Trophoblast cell (in vitro differentiated cells and primary cell): ENCODE measurements around the gene GRK4.
"Not testable (repeated sequence)": the region's sequence is repeated elsewhere in the genome, so short reads cannot be mapped to it uniquely, and the experiment has no call there.

Source experiments
- DNase-seq, 2 donors: peaks; one replicate each; pipeline ENCODE4 v3.0.0-alpha.2; 2016
- H2AFZ ChIP-seq: 2 replicates; pipeline ENCODE4 v1.6.1; 2013; ENCODE audit warnings: low read length, moderate library complexity, mild to moderate bottlenecking; ENCODE audit not compliant: insufficient read depth, poor library complexity
- H2AK5ac ChIP-seq: 2 replicates; pipeline ENCODE4 v1.6.1; 2013; ENCODE audit warnings: mild to moderate bottlenecking, low read length
- H2BK120ac ChIP-seq: 2 replicates; pipeline ENCODE4 v1.6.1; 2013; ENCODE audit warnings: low read length, mild to moderate bottlenecking, moderate library complexity; ENCODE audit not compliant: insufficient read depth, poor library complexity
- H2BK12ac ChIP-seq: 2 replicates; pipeline ENCODE4 v1.6.1; 2013; ENCODE audit warnings: mild to moderate bottlenecking, low read length, moderate library complexity
- H2BK5ac ChIP-seq: 2 replicates; pipeline ENCODE4 v1.6.1; 2013; ENCODE audit warnings: low read length, low read depth, moderate library complexity, mild to moderate bottlenecking; ENCODE audit not compliant: poor library complexity
- H3K14ac ChIP-seq: 2 replicates; pipeline ENCODE4 v1.6.1; 2013; ENCODE audit warnings: mild to moderate bottlenecking, low read length
- H3K18ac ChIP-seq: 2 replicates; pipeline ENCODE4 v1.6.1; 2013; ENCODE audit warnings: mild to moderate bottlenecking, low read length
- H3K23ac ChIP-seq: 2 replicates; pipeline ENCODE4 v1.6.1; 2013; ENCODE audit warnings: low read length
- H3K27ac ChIP-seq: 2 replicates; pipeline ENCODE4 v1.5.1; 2013; ENCODE audit warnings: low read depth, mild to moderate bottlenecking, inconsistent platforms, low read length, moderate library complexity
- H3K27me3 ChIP-seq: 2 replicates; pipeline ENCODE4 v1.6.1; 2013; ENCODE audit warnings: inconsistent platforms, mild to moderate bottlenecking, low read length, moderate library complexity; ENCODE audit not compliant: insufficient read depth
- H3K36me3 ChIP-seq, 2 experiments: 1 replicate in 1 of 2; 2 replicates in 1 of 2; pipeline ENCODE4 v1.6.1; 2013; ENCODE audit warnings: low read length in 2 of 2, mild to moderate bottlenecking in 2 of 2, moderate library complexity in 1 of 2; ENCODE audit not compliant: insufficient read depth in 2 of 2, control insufficient read depth in 1 of 2
- H3K4ac ChIP-seq: 2 replicates; pipeline ENCODE4 v1.6.1; 2013; ENCODE audit warnings: low read depth, mild to moderate bottlenecking, low read length, moderate library complexity
- H3K4me1 ChIP-seq, 2 experiments: 1 replicate in 1 of 2; 2 replicates in 1 of 2; pipeline ENCODE4 v1.6.1; 2013; ENCODE audit warnings: low read length in 2 of 2, mild to moderate bottlenecking in 2 of 2, moderate library complexity in 1 of 2; ENCODE audit not compliant: insufficient read depth in 2 of 2, control insufficient read depth in 1 of 2
- H3K4me2 ChIP-seq: 2 replicates; pipeline ENCODE4 v1.6.1; 2013; ENCODE audit warnings: inconsistent platforms, mild to moderate bottlenecking, low read length, moderate library complexity
- H3K4me3 ChIP-seq: 2 replicates; pipeline ENCODE4 v1.5.1; 2013; ENCODE audit warnings: mild to moderate bottlenecking, low read depth, low read length, inconsistent platforms
- H3K79me1 ChIP-seq: one replicate; pipeline ENCODE4 v1.6.1; 2013; ENCODE audit warnings: low read length
- H3K79me2 ChIP-seq: 2 replicates; pipeline ENCODE4 v1.6.1; 2013; ENCODE audit warnings: low read length, mild to moderate bottlenecking; ENCODE audit not compliant: control insufficient read depth, insufficient read depth, poor library complexity
- H3K9ac ChIP-seq: 2 replicates; pipeline ENCODE4 v1.6.1; 2013; ENCODE audit warnings: mild to moderate bottlenecking, low read length
- H3K9me3 ChIP-seq: 2 replicates; pipeline ENCODE4 v1.6.1; 2013; ENCODE audit warnings: low read depth, mild to moderate bottlenecking, control low read depth, inconsistent platforms, low read length; ENCODE audit not compliant: insufficient read depth
- H4K12ac ChIP-seq: 2 replicates; pipeline ENCODE4 v1.6.1; 2013; ENCODE audit warnings: low read depth, mild to moderate bottlenecking, low read length, moderate library complexity
- H4K8ac ChIP-seq: 2 replicates; pipeline ENCODE4 v1.6.1; 2013; ENCODE audit warnings: low read depth, mild to moderate bottlenecking, low read length, moderate library complexity
- H4K91ac ChIP-seq: one replicate; pipeline ENCODE4 v1.6.1; 2013; ENCODE audit warnings: low read depth, mild to moderate bottlenecking, low read length, moderate library complexity
- WGBS: extraction: QIAGEN DNeasy Blood & Tissue Kit; methylation state at CpG from one replicate; pipeline ENCODE4 v1.1.7; 2013; ENCODE audit warnings: missing lambda C conversion rate; ENCODE audit not compliant: insufficient read length, insufficient coverage; ENCODE audit errors: extremely low coverage; 5-methylcytosine and 5-hydroxymethylcytosine counted together

GRK4 gene

DNA sequence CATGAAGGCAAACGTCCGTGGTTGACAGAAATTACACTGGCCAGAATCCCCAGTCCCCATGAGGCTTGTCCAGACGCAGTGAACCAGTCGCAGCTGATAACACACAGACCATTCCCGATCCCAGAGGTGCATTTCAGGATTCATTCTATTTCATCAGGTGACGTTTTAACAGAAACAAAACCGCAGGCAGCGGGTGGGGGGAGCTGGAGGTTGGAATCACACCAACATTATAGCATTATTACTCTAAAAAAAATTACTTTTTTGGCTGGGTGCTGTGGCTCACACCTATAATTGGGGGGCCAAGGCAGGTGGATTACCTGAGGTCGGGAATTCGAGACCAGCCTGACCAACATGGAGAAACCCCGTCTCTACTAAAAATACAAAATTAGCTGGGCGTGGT is 25.4 kb upstream of the GRK4 start:
- DNase-seq = no peak
- no peak overlapping the region for H3K23ac ChIP-seq
- no peak overlapping the region for H3K4ac ChIP-seq
- no peak overlapping the region for H3K27ac ChIP-seq
- H2BK12ac ChIP-seq = no peak overlapping the region
- H3K79me1 ChIP-seq = peaks cover 4% of the 10 kb centered on the region
- peaks cover 12 to 18% of the 10 kb centered on the region in 2 experiments for H3K4me1 ChIP-seq
- H3K79me2 ChIP-seq = peaks cover 7% of the 10 kb centered on the region
- WGBS = no CpG with 5 or more reads among the region's 12 CpGs
- no peak overlapping the region for H4K91ac ChIP-seq
- H3K9me3 ChIP-seq = peaks cover 2% of the 10 kb centered on the region
- peaks cover 54 to 59% of the 10 kb centered on the region in 2 experiments for H3K36me3 ChIP-seq
- no peaks in the 10 kb centered on the region for H3K27me3 ChIP-seq
- no peak overlapping the region for H2BK120ac ChIP-seq
- no peak overlapping the region for H3K14ac ChIP-seq
- H3K9ac ChIP-seq = no peak overlapping the region
- no peak overlapping the region for H4K8ac ChIP-seq
- no peak overlapping the region for H3K4me3 ChIP-seq
- H3K18ac ChIP-seq = no peak overlapping the region
- H2AK5ac ChIP-seq = no peak overlapping the region
- no peak overlapping the region for H3K4me2 ChIP-seq
- no peak overlapping the region for H2BK5ac ChIP-seq
- H2AFZ ChIP-seq = no peak overlapping the region
- no peak overlapping the region for H4K12ac ChIP-seq

DNA sequence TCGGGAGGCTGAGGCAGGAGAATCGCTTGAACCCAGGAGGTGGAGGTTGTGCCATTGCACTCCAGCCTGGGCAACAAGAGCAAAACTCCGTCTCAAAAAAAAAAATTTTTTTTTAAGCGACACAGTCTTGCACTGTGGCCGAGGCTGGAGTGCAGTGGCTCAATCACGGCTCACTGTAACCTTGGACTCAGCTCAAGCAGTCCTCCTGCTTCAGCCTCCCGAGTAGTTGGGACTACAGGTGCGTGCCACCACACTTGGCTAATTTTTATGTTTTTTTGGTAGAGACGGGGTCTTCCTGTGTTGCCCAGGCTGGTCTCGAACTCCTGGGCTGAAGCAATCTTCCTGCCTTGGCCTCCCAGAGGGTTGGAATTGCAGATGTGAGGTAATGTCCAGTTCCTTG is 25.0 kb upstream of the GRK4 start:
- H3K18ac ChIP-seq, H4K91ac ChIP-seq, H3K79me2 ChIP-seq, H3K27me3 ChIP-seq, H3K9me3 ChIP-seq, H3K79me1 ChIP-seq, H3K4me3 ChIP-seq, H3K4me2 ChIP-seq, H2BK12ac ChIP-seq, H3K23ac ChIP-seq, H2BK5ac ChIP-seq, H3K14ac ChIP-seq, H2AK5ac ChIP-seq, H4K8ac ChIP-seq, H4K12ac ChIP-seq, H3K4ac ChIP-seq, H3K9ac ChIP-seq, H2BK120ac ChIP-seq, H3K27ac ChIP-seq, DNase-seq, H2AFZ ChIP-seq: not testable (repeated sequence)
- Histone ChIP-seq H3K4me1 (peaks cover 9 to 14% of the 10 kb centered on the region in 2 experiments), H3K36me3 (peaks cover 59 to 61% of the 10 kb centered on the region in 2 experiments)
- no CpG with 5 or more reads among the region's 10 CpGs for WGBS

GRCh38 chr4:2938906-2939305 is 24.5 kb upstream of the GRK4 start:
- Histone ChIP-seq H3K18ac (no peak overlapping the region), H3K27ac (no peak overlapping the region), H3K4ac (no peak overlapping the region), H3K9me3 (peaks cover 2% of the 10 kb centered on the region), H3K36me3 (peaks cover 62 to 64% of the 10 kb centered on the region in 2 experiments), H2BK120ac (no peak overlapping the region), H3K79me1 (peaks cover 4% of the 10 kb centered on the region), H3K14ac (no peak overlapping the region), H3K23ac (no peak overlapping the region), H3K4me3 (no peak overlapping the region), H3K79me2 (peaks cover 5% of the 10 kb centered on the region), H2AK5ac (no peak overlapping the region), H3K9ac (no peak overlapping the region), H3K27me3 (no peaks in the 10 kb centered on the region), H4K8ac (no peak overlapping the region), H4K91ac (no peak overlapping the region), H2AFZ (no peak overlapping the region), H3K4me1 (peaks cover 4 to 9% of the 10 kb centered on the region in 2 experiments), H2BK12ac (no peak overlapping the region), H4K12ac (no peak overlapping the region), H2BK5ac (no peak overlapping the region), H3K4me2 (no peak overlapping the region)
- no peak for DNase-seq
- no CpG with 5 or more reads among the region's 14 CpGs for WGBS

DNA sequence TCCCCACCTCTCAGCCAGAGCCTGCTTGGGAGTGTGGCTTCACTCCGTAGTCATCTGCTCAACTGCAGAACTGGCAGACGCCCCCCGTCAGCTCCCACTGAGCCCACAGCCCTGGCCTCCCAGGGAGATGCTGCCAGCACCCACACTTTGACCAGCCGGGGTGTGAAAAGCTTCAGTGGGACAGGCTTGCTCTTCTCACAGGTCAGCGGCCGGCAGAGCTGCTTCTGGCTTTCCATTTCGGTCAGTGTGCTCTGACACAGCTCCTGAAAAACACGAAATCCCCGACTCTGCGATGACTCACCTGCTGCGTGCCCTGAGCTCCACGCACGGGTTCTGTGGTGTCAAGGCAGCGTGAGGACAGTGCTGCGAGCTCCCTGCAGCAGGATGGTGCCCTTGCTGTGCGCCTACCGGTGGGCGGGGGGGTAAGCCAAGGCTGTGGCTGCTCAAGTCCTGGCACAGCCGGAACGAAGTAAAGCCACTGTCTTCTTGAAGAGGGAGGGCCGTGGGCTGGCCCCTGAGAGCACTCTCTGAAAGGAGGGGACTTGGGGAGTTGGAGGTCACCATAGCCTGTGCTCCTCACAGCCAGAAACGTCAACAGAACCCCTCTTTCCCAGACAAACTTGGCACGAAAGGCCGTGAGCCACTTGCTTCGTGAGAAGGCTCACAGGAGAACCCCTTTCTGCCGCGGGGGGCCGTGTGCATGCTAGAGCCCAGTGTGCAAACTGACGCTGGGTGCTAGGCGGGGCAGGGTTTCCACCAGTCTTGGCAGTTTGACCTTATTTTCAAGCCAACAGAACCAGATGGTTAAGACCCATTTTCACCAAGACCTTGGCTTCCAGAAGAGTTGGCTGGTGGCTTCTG is 23.8 kb upstream of the GRK4 start:
- Histone ChIP-seq H3K9me3 (peaks cover 2% of the 10 kb centered on the region), H3K27ac (no peak overlapping the region), H2BK12ac (no peak overlapping the region), H3K36me3 (peaks cover 64 to 67% of the 10 kb centered on the region in 2 experiments), H3K79me2 (peaks cover 4% of the 10 kb centered on the region), H3K4ac (no peak overlapping the region), H3K4me1 (peaks cover 4 to 8% of the 10 kb centered on the region in 2 experiments), H2BK120ac (no peak overlapping the region), H3K18ac (no peak overlapping the region), H4K12ac (no peak overlapping the region), H2BK5ac (no peak overlapping the region), H3K9ac (no peak overlapping the region), H3K23ac (no peak overlapping the region), H2AK5ac (no peak overlapping the region), H3K14ac (no peak overlapping the region), H3K4me3 (no peak overlapping the region), H3K4me2 (no peak overlapping the region), H4K91ac (no peak overlapping the region), H3K27me3 (no peaks in the 10 kb centered on the region), H2AFZ (no peak overlapping the region), H4K8ac (no peak overlapping the region), H3K79me1 (peaks cover 4% of the 10 kb centered on the region)
- no peak for DNase-seq
- WGBS = no CpG with 5 or more reads among the region's 30 CpGs
